DMS79 treated with DMSO at 0.1 percent for 48 hours (cell line): ENCODE data around the gene CPTP.

Experiments
- DNase-seq: peaks from one replicate; lab custom pipeline; 2025; lab: John Stamatoyannopoulos, UW

The CPTP gene

DNA sequence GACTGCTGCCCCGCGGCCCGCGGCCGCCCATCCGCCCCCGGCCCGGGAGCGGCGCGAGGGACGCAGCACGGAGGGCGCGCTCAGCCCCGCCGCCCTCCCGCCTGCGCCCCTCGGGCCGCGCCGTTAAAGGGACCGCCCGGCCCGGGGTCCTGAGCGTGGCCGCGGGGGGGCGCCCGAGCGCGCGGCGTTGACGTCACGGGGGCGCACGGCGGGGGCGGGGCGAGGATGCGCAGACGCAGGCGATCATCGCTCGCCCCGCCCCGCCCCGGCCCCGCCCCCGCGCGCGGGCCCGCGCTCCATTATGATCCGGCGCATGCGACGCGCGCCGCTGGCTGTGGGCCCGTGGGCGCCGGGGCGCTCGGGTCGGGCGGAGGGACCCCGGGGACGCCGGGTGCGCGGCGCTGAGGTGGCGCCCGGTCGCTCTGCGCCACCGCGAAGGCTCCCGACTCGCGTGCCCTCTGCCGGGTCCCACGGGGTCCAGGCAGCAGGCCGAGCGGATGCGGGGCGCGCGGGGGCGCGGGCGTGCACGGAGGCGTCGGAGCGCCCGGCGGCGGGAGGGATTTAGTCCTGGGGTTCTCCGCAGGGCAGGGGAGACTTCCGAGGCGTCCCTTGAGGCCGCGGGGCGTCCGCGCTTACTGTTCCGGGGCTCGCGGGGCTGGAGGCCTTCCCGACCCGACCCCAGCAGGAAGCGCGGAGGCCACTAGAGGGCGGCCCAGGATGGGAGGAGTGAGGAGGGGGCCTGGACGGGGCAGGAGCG, 24.8 kb downstream of the CPTP start, which contains the start of gene DVL1:
TSS of gene DVL1 (minus strand) at position 163 of the 757 bp plus-strand sequence. CDS start 353 bp downstream, outside the sequence.
- peak; percentile 59 for DNase-seq

DNA sequence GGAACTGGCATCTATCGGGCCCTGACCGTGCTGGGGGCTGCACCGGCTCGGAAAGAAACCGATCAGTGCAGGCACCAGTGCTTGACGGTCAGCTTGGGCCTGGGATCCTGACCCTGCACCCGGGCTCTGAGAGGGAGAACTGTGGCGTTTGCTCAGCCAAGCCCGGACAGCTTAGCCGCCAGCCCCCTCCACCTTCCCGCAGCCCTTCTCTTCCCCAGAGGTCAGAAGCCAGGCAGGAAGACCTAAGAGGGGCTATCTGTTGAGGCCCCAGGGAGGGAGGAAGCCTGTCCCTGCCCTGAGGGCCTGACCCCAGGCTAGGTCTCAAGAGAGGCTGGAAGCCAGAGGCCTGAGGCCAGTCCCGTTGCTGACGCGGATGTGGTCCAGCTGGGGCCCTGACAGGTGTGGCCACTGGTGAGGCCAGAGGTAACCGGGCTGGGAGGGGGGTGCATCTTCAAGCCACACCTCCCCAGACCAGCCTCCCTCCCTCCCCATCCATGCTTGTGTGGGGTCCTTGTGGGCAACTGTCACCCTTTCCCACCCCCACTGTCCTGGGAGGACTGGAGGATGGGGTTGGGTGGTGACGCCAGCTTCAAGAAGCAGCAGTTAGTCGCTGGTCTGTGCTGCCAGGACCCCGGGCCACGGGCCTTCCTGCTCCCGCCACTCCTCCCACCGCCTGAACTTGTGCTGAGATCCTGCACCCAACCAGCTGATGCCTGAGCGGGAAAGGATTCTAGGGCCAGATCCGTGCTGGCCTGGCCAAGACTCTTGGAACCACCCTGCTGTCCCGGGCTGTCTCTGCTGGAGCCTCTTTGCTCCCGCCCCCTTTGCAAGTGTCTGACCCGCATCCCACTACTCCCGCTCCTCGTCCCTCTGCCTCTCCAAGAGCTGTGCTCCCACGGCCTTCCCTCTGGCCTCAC, 27.2 kb downstream of the CPTP start:
- DNase-seq = no peak

DNA sequence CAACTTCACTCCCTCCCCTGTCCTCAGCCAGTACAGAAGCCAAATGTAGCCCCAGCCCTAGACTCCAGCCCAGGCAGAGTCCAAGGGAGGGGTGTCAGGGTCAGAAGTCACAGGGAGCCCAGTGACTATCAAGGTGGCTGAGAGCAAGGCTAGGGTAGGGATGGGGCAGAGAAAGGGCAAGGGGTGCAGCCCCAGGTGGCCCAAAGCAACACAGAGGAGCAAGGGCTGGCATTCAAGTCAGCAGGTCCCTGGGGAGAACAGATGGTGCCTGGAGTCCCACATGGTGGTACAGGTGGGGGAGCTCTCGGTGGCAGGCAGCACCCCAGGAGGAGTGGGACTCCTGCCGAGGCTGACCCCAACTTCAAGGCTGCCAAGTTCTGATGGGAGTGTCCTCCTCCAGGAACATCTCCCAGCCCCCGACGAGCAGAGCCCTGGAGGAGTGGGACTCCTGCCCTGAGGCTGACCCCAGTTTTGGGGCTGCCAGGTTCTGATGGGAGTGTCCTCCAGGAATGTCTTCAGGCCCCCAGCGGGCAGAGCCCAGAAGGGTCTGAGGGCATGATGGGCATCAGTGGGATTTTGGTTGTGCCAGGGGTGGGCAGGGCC, 28.3 kb downstream of the CPTP start:
- DNase-seq = no peak

DNA sequence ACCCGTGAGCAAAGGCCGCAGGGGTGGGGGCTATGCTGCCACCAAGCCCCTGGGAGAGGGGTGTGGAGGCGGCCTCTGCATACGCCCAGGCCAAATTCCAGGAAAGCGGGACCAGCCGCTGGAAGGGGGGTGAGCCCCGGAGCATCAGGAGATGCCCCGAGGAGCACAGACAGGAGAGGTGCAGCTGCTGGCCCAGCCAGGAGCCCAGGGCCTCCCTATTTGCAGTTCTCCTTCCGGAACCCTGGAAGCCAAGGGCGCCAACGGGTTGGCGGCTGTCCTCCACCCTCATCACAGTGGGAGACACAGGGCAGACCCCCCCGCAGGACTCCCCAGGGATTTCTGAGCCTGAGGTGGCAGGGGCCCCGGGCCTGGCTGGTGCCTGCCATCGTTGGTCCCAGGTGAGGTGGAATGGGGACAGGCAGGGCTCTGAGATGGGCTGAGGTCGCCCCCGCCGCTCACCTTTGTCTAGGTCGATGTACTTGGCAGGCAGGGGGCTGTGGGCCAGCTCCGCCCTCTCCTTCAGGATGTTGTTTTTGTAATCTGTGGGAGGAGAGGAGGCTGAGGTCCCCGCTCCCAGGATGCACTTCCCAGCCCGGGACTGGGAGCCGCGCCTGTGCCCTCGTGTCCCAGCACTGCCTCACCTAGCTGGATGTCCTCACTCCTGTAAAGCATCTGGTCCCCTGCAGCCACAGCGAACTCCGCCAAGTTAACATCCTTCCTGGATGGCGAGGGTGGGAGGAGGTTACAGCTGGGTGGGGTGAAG, 29.0 kb downstream of the CPTP start:
- peak; percentile 51 for DNase-seq

DNA sequence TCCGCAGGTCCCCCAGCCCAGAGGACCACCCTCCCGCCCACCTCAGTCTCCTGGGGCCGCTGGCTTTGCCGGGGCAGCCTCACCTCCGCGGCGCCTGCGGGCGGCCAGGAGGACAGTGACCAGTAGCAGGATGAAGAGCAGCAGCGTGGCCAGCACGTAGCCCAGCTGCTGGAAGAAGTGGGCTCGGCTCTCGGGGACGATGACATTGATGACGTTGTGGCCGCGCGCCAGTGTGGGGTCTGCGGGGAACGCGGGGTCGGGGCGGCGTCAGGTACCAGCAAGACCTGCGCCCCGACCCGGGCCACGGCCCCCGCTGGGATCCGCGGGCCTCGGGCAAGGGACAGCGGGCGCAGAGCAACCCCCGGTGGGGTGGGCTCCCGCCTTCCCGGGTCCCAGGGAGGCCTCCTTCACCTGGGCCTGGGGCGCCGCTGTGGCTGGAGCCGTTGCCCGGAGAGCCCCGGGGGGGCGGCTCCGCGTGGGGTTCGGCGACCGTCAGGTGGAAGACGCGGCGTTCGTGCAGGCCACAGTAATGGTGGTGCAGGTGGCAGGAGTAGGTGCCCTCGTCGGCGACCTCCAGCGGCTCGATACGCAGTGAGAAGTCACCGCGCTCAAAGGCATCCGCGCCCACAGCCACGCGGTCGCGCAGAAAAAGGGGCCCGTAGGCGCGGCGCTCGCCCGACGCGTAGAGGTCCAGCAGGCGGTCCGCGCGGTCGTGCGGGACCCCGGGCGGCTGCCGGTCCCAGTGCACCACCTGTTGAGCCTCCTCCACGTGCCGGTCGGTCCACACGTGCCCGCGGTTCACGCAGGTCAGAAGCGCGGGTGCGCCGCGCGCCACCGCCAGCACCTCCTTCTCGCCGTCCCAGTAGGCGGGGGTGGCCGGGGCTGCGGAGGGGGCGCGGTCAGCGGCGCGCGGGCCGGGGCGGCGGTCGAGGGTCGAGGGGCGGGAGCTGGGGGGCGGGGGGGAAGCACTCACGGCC, 30.0 kb downstream of the CPTP start:
- DNase-seq = no peak

DNA sequence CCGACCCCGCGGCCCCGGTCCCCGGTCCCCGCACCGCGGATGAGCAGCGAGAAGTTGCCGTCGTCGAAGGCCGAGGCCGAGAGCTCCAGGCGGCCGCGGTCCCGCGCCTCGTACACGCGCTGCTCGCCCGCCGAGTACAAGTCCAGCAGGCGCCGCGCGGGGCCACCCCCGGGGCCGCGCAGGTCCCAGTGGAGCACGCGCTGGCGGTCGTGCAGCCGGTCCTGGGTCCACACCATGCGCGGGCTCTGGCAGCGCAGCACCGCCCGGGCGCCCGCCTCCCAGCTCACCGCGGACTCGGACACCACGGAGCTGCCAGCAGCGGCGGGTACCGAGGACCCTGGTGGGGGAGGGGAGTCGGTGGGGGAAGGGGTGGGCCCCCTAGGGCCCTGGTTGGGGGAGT, 30.8 kb downstream of the CPTP start:
- peak; percentile 16 for DNase-seq

DNA sequence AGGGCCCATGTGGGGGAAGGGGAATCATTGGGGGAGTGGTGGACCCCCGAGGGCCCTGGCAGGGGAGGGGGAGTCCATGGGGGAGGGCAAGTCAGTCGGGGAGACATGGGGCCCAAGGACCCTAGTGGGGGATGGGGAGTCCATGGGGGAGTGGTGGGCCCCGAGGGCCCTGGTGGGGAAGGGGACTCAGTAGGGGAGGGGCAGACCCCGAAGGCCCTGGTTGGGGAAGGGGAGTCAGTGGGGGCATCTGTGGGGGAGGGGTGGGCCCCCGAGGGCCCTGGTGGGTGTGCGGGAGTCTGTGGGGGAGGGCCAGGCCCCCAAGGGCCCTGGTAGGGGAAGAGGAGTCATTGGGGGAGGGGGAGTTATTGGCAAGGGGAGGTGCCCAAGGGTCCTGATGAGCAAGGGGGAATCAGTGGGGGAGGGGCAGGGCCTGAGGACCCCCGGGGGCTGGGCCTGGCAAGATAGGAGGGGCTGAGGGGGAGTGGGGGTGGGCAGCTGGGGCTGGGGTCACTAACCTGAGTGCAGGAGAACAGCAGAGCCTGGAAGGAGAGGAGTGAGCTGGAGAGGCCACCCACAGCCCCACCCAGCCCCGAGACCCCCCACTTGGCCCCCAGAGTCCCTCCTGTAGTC, 31.7 kb downstream of the CPTP start:
- DNase-seq = no peak

DNA sequence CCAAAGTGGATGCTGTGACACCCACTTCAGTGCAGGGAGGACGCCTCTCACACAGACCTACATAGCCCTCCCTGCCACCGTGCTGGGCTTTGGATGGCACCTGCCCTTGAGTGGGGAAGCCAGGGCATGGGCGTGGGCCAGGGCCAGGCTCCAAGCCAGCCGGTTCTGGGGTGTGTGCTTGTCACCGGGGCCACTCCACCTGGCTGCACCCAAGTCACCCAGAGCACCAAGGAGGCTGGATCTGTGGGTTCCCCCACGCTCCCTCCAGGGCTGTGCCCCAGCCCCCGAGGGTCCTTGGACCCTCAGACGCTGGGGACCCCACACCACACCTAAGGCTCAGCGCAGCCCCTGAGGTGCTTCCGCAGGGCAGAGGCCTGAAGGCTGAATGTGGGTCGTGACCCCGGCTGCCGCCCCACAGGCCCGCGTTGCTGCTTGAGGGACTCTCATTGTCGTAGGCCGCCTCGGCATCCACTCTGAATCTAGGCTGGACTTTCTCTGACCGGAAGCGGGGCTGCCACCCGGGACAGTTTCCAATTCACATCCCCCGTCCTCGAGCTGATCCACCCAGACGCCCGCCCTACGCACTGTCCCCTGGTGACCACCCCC, 32.3 kb downstream of the CPTP start:
- no peak for DNase-seq

DNA sequence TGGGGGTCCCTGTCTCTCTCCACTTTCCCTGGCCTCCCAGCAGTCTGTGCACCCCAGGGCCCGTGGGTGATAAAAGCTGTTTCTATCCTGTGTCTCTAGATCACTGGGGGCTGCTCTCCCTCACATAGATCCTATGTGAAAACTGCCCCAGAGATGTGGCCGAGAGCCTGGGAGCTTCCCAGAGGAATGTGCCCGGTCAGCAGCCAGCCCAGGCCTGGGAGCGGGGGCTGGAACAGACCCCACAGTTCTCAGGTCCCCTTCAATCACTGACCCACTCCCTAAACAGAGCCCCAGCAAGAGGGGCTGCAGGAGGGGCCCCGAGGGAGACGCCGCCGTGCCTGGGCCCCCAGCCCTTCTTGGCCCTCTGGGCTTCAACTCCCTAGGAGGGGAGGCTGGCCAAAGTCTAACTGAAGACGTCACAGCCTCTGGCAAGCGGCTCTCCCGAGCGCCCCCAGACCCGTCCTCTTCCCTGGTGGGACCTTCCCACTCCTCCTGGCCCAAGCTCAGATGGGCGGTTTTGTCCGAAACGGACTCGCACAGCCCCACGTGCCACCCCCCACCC, 33.4 kb downstream of the CPTP start:
- no peak for DNase-seq

DNA sequence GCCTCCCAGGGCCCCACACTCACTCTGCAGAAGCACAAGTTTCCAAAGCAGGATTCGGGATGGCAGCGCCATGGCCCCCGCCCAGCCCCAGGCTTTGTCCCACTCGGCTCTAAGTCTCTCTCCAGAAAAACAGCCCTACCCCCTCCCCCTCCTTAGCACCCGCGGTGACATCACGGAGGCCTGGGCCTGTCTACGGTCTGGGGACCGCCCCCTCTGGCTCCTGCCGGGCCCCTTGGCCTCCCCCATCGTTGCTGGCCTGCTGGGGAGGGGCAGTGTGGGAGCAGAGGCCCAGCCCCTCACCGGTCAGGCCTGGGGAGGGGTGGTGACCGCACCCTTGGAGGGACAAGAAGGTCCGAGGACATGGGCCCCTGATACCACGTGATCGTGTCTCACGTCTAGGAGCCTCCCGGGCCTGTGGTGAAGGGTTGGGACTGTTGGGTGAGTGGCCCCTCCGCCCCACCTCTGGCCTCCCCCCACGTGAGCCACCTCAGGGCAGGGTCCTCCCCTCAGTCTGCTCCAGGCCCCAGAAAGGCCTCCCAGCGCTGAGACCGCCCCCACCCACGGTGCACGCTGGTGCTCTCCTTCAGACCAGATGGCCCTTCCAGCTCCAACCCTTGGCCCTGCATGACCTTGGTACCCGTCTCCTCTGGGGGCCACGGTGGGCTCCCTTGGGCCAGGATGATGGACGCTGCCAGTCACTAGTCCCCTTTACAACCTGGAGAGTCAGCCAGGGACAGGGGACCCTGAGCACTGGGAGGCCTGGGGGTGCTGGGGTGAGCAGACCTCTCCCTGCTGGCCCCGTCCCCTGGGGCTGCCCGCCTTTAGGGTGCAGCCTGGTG, 34.0 kb downstream of the CPTP start, which contains the start of gene MXRA8:
TSS of gene MXRA8 (minus strand) at position 123 of the 839 bp plus-strand sequence. CDS start at position 72, 51 bp downstream.
- DNase-seq = no peak

DNA sequence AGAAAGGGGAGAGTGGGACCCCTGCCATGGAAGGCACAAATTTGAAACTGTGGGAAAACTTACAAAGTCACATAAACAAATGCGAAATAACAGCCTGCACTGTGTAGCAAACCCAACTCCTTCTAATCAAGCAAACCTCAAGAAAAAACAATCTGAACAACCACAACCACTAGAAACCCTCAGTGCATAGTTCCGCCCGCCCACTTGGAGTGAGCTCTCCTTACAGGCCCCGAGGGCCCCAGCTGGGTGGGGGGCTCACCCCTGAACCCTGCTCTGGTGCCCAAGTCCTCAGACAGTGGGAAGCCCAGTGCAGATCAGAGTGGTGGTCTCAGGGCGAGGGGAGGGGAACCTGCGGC, 34.7 kb downstream of the CPTP start:
- no peak for DNase-seq

DNA sequence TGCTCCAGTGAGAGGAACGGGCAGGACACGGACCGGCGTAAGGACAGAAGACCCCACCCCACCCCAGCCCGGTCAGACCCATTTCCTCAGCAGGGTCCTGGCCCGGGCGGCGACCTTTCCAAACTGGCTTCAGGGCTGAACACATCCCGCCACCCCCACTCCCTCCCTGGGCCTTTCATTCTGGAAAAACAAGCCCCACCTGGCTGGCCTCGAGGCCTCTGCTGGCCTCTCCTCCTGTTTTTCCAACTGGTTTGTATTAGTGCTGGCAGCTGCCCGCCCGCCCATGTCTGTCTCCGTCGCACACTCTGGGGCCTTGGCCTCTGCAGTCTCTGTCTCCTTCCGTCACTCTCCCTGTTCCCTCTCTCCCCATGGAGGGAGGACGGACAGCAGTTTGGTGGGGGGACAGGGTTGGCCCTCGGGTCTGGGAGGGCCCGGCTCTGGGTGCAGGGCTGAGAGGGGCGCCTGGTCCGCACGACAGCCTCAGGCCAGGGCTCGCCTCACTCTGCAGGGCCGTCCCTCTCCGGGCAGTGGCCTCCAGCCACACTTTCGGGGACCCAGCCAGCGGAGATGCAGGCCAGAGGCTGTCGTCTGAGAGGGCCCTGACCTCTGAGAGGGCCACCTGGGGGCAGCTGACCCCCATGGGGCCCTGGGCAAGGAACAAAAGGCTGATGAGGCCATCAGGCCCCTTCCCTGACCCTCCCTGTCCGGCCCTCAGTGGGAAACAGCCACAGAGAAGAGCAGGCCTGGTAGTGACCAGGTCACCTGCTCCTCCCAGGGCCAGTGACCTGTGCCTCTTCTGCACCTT, 35.3 kb downstream of the CPTP start:
- DNase-seq = no peak

DNA sequence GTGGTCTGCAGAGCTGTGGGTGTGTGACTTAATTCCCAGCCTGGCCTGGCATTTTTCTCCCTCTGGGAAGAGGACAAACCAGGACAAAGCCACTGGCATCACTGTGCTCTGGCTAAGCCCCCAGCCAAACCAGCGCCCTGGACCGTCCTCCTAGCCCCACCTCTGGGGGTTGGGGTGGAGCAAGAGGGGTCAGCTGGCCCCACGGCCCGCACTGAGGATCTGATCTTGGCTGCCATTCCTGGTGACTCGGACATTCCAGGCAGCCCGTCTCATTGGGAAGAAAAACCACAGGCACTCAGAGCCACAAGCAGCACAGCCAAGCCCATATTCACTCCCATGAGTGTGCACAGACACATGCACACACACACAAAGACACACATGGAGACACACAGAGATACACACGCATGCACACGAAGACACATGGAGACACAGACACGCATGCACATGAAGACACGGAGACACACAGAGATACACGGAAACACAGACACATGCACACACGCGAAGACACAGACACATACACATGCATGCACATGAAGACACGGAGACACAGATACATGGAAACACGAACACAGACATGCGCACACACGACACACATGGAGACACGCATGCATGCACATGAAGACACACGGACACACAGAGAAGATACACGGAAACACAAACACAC, 36.0 kb downstream of the CPTP start:
- DNase-seq = no peak

DNA sequence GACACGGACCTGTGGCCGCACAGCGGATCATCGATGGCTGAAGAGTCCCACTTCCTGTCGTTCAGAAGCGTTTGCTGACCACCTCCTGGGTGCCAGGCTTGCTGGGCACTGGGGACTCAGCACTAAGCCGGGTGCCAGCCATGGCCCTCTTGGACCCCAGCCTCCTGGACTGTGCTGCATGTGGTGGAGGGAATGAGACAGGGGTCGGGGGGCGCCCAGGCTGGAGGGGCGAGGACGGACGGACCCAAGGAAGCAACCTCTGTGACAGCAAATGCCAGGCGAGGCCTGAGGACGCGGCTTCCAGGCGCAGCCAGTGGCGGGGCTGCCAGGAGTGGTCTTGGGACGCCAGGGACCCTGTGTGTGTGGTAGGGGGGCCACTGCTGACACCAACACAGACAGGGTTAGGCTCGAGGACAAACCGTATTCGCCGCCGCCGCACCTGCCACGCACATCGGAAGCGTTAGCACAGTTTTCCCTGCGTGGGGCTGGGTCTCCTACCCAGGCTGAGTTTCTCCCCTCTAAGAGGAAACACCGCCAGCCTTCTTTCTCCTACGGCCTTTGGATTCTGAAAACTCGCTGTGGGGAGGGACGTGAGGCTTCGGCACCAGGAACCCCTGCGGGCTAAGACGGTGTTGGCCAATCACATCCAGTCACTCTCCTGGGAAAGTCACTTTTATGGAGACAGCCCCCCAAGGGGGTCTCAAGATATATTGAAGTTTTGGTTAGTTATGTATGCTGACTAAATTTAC, 36.8 kb downstream of the CPTP start:
- DNase-seq = no peak

DNA sequence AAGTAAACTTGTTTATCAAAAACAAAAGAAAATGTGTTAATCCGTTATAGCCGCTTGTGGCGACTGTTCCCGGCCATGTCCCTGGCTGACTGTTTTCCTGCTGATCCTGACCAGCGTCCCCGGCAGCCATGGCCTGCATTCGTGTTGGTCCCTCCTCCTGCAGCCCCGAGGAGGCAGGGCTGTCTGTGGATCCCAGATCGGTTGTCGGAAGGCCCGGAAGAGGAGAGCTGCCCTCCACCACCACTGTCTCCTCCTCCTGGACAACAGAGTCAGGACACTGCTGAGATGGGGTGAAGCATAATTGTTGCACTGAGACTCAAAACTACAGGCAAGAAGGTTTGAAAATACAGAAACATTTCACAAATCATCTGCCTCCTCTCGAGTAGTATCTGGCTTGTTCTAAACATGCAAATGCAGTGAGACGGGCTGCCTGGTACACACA, 37.4 kb downstream of the CPTP start:
- DNase-seq = no peak

DNA sequence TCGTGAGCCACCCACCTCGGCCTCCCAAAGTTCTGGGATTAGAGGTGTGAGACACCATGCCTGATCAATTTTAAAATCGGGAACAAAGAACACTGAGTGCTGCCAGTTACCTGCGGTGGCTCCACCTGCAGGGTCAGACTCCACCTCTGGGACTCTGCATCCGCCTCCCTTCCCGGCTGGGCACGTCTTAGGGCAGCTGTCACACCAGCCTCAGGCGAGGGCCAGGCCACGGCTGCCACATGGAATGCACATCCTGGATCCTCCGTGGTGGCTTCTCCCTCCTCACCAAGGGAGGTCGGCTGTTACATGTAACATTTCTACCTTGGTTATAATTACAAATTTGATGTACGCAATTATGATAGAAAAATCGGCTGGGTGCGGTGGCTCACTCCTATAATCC, 39.7 kb downstream of the CPTP start:
- no peak for DNase-seq
